DOHH2 (cell line): ENCODE data around the gene LILRA6.
"Not testable (repeated sequence)": the region's sequence is repeated elsewhere in the genome, so short reads cannot be mapped to it uniquely, and the experiment has no call there.

ENCODE experiments used
- EZH2phosphoT487 ChIP-seq: fragments of 200-600 bp; sonication (generic); IDR thresholded peaks from 2 replicates; pipeline ENCODE4 v1.6.1; 2017; ENCODE audit warnings: borderline replicate concordance, mild to moderate bottlenecking, antibody characterized with exemption, low read length, moderate library complexity, mixed read lengths
- TF ChIP-seq, protein P1 (sequence below): fragments of 200-600 bp; sonication (generic); IDR thresholded peaks from one replicate; pipeline ENCODE4 v1.5.1; 2014; ENCODE audit warnings: antibody characterized with exemption, mild to moderate bottlenecking, low read depth, low read length; ENCODE audit not compliant: poor library complexity, severe bottlenecking

DNA sequence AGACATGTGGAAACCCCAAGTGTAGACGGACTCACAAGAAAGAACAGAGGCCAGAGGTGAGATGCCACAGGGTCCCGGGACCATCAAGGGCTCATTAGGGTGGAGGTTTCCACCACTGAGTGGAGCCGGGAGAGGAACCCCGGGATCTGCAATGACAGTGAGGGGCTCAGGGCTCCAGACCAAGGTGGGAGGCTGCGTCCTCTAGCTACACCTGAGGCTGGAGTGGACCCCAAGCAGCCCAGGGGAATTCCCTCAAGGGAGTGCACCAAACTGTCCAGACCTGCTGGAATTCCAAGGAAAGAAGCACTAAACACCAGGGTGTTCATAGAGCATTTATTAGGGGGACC is 39.1 kb upstream of the LILRA6 start:
- TF ChIP-seq, protein P1, sequence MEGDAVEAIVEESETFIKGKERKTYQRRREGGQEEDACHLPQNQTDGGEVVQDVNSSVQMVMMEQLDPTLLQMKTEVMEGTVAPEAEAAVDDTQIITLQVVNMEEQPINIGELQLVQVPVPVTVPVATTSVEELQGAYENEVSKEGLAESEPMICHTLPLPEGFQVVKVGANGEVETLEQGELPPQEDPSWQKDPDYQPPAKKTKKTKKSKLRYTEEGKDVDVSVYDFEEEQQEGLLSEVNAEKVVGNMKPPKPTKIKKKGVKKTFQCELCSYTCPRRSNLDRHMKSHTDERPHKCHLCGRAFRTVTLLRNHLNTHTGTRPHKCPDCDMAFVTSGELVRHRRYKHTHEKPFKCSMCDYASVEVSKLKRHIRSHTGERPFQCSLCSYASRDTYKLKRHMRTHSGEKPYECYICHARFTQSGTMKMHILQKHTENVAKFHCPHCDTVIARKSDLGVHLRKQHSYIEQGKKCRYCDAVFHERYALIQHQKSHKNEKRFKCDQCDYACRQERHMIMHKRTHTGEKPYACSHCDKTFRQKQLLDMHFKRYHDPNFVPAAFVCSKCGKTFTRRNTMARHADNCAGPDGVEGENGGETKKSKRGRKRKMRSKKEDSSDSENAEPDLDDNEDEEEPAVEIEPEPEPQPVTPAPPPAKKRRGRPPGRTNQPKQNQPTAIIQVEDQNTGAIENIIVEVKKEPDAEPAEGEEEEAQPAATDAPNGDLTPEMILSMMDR: not testable (repeated sequence)
- not testable (repeated sequence) for TF ChIP-seq EZH2phosphoT487
